ENCODE data around the gene SBK1.

GRCh38 chr16:28274676-28275075 is 17.6 kb upstream of the SBK1 start:
- TF ChIP-seq CTCF (IDR thresholded peaks at IDR 0.05) (no peak), ZFX (IDR thresholded peaks at IDR 0.05; ENCODE audit: borderline replicate concordance) (no peak)

All from 22Rv1 (cell line).